Daoy (cell line): ENCODE results near the gene INO80C. TPM values are rescaled to one million over a fixed set of nuclear protein-coding genes. Genes with fewer than 3 reads are reported as not detected.

ENCODE experiments used
- DNase-seq: peaks from one replicate; pipeline ENCODE4 v3.0.0-alpha.2; 2015; ENCODE audit warnings: low read depth
- total RNA-seq: library from RNA; depleted of rRNA; stranded (reverse); fragments of >200 nt; shearing (Covaris generic); gene quantifications from 2 replicates; pipeline ENCODE4 v1.2.3, GENCODE V29; 2014; rRNA removed

The INO80C gene
- total RNA-seq, 1 experiment from 2014 or later = 3.9 TPM

- no peak for DNase-seq
Measured at GRCh38 chr18:35430721-35431373, 66.9 kb downstream of the INO80C start.

DNA sequence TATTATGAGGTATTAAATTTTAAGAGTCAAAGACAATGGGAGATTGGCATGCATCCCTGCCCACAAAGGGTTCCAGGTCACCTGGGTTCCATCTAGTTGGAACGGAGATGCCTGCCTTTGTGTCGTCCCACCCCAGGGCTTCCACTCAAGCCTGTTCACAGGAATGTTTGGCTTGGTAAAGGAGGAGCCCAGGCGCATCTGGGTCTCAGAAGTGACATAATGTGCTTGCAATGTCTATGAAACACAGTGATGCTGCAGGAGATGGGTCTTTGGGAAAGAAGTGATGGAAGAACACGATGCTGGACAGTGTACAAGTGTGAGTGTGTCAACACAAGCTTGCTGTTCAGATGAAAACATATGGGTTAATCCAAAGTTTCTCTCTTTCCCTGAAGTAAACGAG is 71.0 kb downstream of the INO80C start:
- no peak for DNase-seq

- DNase-seq = no peak
Measured at GRCh38 chr18:35424356-35424755, 73.4 kb downstream of the INO80C start.

DNA sequence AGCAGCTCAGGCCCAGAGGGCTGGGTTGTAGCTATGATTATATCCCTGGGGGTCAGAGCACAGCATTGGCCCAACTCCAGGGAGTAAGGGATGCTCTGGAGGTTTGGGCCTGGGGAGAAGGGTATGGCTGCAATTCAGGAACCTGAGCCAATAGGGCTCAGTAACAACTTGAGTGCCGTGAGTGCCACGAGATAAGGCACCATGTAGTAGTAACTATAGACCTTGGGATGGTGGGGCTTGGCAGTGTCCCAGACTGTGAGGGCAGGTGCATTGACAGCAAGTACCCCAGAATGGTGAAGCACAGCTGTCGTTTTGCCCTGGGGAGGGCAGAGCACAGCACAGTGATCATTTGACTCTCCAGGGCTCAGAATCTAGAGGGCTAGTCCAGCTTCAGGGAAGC is 75.5 kb downstream of the INO80C start:
- DNase-seq = no peak

DNA sequence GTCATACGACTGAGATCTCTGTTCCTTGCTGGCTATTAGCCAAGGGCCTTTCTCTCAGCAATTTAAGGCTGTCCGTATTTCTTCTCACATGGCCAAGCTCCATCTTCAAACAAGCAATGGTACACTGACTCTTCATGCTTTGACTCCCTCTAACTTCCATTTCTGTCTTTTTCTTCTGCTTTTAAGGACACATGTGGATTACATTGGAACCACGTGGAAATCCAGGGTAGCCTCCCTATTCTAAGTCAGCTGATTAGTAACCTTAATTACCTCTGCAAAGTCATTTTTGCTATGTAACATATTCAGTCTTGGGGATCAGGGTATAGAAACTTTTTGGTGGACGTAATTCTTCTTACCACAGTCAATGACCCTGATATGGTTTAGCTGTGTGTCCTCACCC is 79.2 kb downstream of the INO80C start:
- DNase-seq = no peak

Other genes with a start within 250 kb of the INO80C start
- gene ZSCAN30, start 207.7 kb downstream of the INO80C start, total RNA-seq = 2.3 and 5.3 TPM in 2 replicates
- 27.0 and 29.3 TPM in 2 replicates for gene ZNF24, start 153.5 kb downstream of the INO80C start, total RNA-seq
- gene ZNF396, start 120.6 kb downstream of the INO80C start, total RNA-seq = 0.74 and 5.4 TPM in 2 replicates
- gene GALNT1, start 83.8 kb upstream of the INO80C start, total RNA-seq = 65.4 and 95.4 TPM in 2 replicates